Liver (tissue), 9 donors: Measurements from ENCODE around the gene TMEM106B. TPM values are rescaled to one million over a fixed set of nuclear protein-coding genes. Genes with fewer than 3 reads are reported as not detected.

Experiments
- DNase-seq: peaks from one replicate; pipeline ENCODE4 v3.0.0-alpha.2; 2017; ENCODE audit warnings: low spot score
- H3K27ac ChIP-seq, 2 donors: one replicate each; pipeline ENCODE4 v1.7.0; 2013; ENCODE audit warnings: inconsistent platforms in 2 of 2, low read length in 2 of 2, control low read depth in 1 of 2, low read depth in 1 of 2, mild to moderate bottlenecking in 1 of 2
- H3K27me3 ChIP-seq, 4 donors: one replicate each; pipeline versions ENCODE4 v1.6.1 to v1.7.0; 2013; ENCODE audit warnings: low read length in 3 of 4, inconsistent platforms in 1 of 4, mild to moderate bottlenecking in 1 of 4, moderate library complexity in 1 of 4; ENCODE audit not compliant: control insufficient read depth in 4 of 4, insufficient read depth in 4 of 4
- H3K36me3 ChIP-seq, 4 donors: one replicate each; pipeline versions ENCODE4 v1.6.1 to v1.7.0; 2013; ENCODE audit warnings: low read length in 3 of 4, mild to moderate bottlenecking in 3 of 4, low read depth in 1 of 4, moderate library complexity in 1 of 4; ENCODE audit not compliant: control insufficient read depth in 4 of 4, insufficient read depth in 3 of 4
- H3K4me1 ChIP-seq, 4 donors: one replicate each; pipeline versions ENCODE4 v1.6.1 to v1.7.0; 2013; ENCODE audit warnings: low read length in 3 of 4, mild to moderate bottlenecking in 3 of 4, moderate library complexity in 1 of 4; ENCODE audit not compliant: control insufficient read depth in 4 of 4, insufficient read depth in 4 of 4
- H3K4me3 ChIP-seq, 3 donors: one replicate each; pipeline versions ENCODE4 v1.6.1 to v1.7.0; 2013; ENCODE audit warnings: low read length in 3 of 3, control low read depth in 1 of 3, low read depth in 1 of 3, mild to moderate bottlenecking in 1 of 3
- H3K9ac ChIP-seq, 2 donors: one replicate each; pipeline ENCODE4 v1.7.0; 2013; ENCODE audit warnings: low read length in 2 of 2, mild to moderate bottlenecking in 2 of 2, moderate library complexity in 2 of 2, control low read depth in 1 of 2, low read depth in 1 of 2
- H3K9me3 ChIP-seq, 4 donors: one replicate each; pipeline versions ENCODE4 v1.6.1 to v1.7.0; 2013; ENCODE audit warnings: low read length in 3 of 4; ENCODE audit not compliant: control insufficient read depth in 4 of 4
- ATF3 ChIP-seq: IDR thresholded peaks from 2 replicates; pipeline ENCODE4 v1.6.1; 2016; ENCODE audit warnings: antibody characterized with exemption
- CTCF ChIP-seq: fragments of 150-350 bp; IDR thresholded peaks from 2 replicates; pipeline ENCODE4 v1.5.1; 2017; ENCODE audit warnings: improper control_type of control experiment, low read depth, low read length; ENCODE audit not compliant: missing input control
- FOXA2 ChIP-seq: IDR thresholded peaks from 2 replicates; pipeline ENCODE4 v1.6.1; 2016; ENCODE audit warnings: antibody characterized with exemption
- GABPA ChIP-seq, 2 donors: IDR thresholded peaks in 1 of 2; conservative IDR thresholded peaks in 1 of 2; 2 replicates each; pipeline ENCODE4 v1.6.1; 2016; ENCODE audit warnings: antibody characterized with exemption in 2 of 2, mild to moderate bottlenecking in 1 of 2, moderate library complexity in 1 of 2
- HNF4A ChIP-seq, 2 donors: conservative IDR thresholded peaks; 2 replicates each; pipeline ENCODE4 v1.6.1; 2016; ENCODE audit warnings: antibody characterized with exemption in 2 of 2, mild to moderate bottlenecking in 2 of 2
- HNF4G ChIP-seq: IDR thresholded peaks from 2 replicates; pipeline ENCODE4 v1.6.1; 2016; ENCODE audit warnings: antibody characterized with exemption
- JUND ChIP-seq, 2 donors: IDR thresholded peaks; 2 replicates each; pipeline ENCODE4 v1.6.1; 2016; ENCODE audit warnings: antibody characterized with exemption in 2 of 2
- MAX ChIP-seq: IDR thresholded peaks from 2 replicates; pipeline ENCODE4 v1.6.1; 2016; ENCODE audit warnings: antibody characterized with exemption
- RAD21 ChIP-seq, 2 donors: IDR thresholded peaks; 2 replicates each; pipeline ENCODE4 v1.6.1; 2016; ENCODE audit warnings: antibody characterized with exemption in 2 of 2, mild to moderate bottlenecking in 2 of 2
- REST ChIP-seq: IDR thresholded peaks from 2 replicates; pipeline ENCODE4 v1.6.1; 2016; ENCODE audit warnings: antibody characterized with exemption, mild to moderate bottlenecking
- SP1 ChIP-seq: IDR thresholded peaks from 2 replicates; pipeline ENCODE4 v1.6.1; 2018; ENCODE audit warnings: antibody characterized with exemption, mild to moderate bottlenecking
- YY1 ChIP-seq: IDR thresholded peaks from 2 replicates; pipeline ENCODE4 v1.6.1; 2016; ENCODE audit warnings: antibody characterized with exemption, mild to moderate bottlenecking
- ZBTB33 ChIP-seq: IDR thresholded peaks from 2 replicates; pipeline ENCODE4 v1.6.1; 2016; ENCODE audit warnings: antibody characterized with exemption
- WGBS: extraction: QIAGEN DNeasy Blood & Tissue Kit; methylation state at CpG from one replicate; pipeline ENCODE4 v1.1.7; 2013; 5-methylcytosine and 5-hydroxymethylcytosine counted together
- polyA plus RNA-seq, 2 donors: library from polyadenylated mRNA; stranded (reverse) in 1 of 2; unstranded in 1 of 2; fragments of 200-250 nt in 1 of 2; fragments of >200 nt in 1 of 2; fragmentation: Nextera tagmentation in 1 of 2; extraction: Ambion mirVana in 1 of 2; gene quantifications; one replicate each; pipeline versions ENCODE4 v1.2.1 to v1.2.3, GENCODE V29; 2013 to 2015
- total RNA-seq, 2 donors: library from RNA; depleted of rRNA; stranded (reverse); fragments of >200 nt; gene quantifications; one replicate each; pipeline ENCODE4 v1.2.3, GENCODE V29; 2014
- donor health status: healthy.
- donor health status: healthy.
- donor health status: healthy.
- donor health status: healthy.
- donor health status: healthy.

The TMEM106B gene
- total and polyA plus RNA-seq, 4 donors = 18.6 to 70.2 (median 27.2) TPM

GRCh38 chr7:12210179-12211053 is 678 bp upstream of the TMEM106B start (continued):
- TF ChIP-seq CTCF (no peak), YY1 (no peak), JUND (IDR thresholded peaks at IDR 0.05) (peak; percentile 42 to 48), RAD21 (IDR thresholded peaks at IDR 0.05) (no peak)

- peak overlapping the region; percentile 98 to 99 for H3K27ac ChIP-seq
- peak overlapping the region; percentile 97 to 98 for H3K9ac ChIP-seq
- H3K36me3 ChIP-seq = peaks cover 0 to 4% (median under 1%) of the 10 kb centered on the region in 4 donors
- TF ChIP-seq ZBTB33 = no peak
- TF ChIP-seq GABPA (IDR thresholded peaks at IDR 0.05 in 1 of 2, conservative IDR thresholded peaks at IDR 0.05 in 1 of 2) = no peak
- TF ChIP-seq SP1 = no peak
- no peak for TF ChIP-seq FOXA2
- TF ChIP-seq HNF4A (conservative IDR thresholded peaks at IDR 0.05) = no peak
- no peak for TF ChIP-seq RAD21 (IDR thresholded peaks at IDR 0.05)
- TF ChIP-seq MAX = no peak
- TF ChIP-seq REST = no peak
- TF ChIP-seq CTCF = no peak
- no peak for TF ChIP-seq HNF4G
- no peak for TF ChIP-seq YY1
- TF ChIP-seq JUND (IDR thresholded peaks at IDR 0.05) = no peak
- no peak for TF ChIP-seq ATF3
- H3K27me3 ChIP-seq = no peaks in the 10 kb centered on the region
- peaks cover 0 to 17% (median 8%) of the 10 kb centered on the region in 4 donors for H3K4me1 ChIP-seq
- H3K9me3 ChIP-seq = no peaks in the 10 kb centered on the region
- WGBS = 16% methylated on average over 9 of the region's 9 CpGs
- no peak for DNase-seq
- peak overlapping the region; percentile 72 to 97 (median 91) for H3K4me3 ChIP-seq
Measured at GRCh38 chr7:12211711-12212485, 804 bp downstream of the TMEM106B start.
